Measurements from ENCODE around the gene DUSP15. TPM values are rescaled to one million over a fixed set of nuclear protein-coding genes. Genes with fewer than 3 reads are reported as not detected.

DUSP15 gene
- total RNA-seq, 1 donor from 2014 or later, result 13.2 TPM

DNA sequence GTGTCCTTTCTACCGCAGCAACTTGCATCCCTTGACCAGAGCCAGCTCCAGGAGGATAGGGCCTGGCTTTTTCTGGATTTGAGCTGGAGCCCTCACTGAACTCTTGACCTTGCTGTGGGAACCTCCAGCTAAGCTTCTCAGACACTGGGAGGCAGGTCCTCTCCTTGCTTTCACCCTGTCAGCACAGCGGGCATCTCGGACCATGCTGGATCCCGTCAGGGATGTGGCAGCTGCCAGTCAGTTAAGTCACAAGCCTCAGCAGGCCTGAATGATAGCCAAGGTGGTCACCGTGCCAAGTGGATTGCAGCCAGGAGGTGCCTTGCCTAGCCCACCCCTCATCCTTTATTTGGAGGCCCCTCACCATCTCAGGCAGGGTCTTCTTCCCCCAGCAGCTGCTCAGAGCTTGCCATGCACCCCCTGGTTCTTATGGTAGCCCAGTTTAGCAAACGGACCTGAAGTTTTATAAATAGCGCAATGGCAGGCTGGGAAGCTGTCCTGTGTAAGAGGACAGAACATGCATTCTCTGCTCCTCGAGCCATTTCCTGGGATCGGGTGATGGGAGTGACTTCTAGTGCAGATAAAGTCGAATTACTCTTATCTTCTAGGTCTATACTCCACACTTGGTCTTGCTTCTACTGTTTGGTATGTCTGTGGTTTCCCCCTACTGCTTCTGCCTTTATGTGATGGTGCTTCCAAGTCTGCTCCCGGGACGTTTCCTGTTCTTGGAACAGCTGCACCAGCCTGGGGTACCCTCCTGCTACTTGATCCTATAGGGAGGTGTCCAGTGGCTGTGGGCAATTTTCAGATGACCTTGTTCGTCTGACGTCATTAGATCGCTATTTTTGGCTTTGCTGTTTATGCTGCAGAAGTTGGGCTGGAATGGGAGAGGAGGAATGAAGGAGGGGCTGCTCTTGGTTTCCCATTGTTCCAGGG is 58.3 kb downstream of the DUSP15 start:
- Mint-ChIP-seq H3K27me3 (no peaks in the 10 kb centered on the region), H3K4me1 (ENCODE audit: low read depth) (no peaks in the 10 kb centered on the region), H3K9me3 (ENCODE audit: low read depth) (no peaks in the 10 kb centered on the region), H3K36me3 (ENCODE audit: insufficient read depth) (no peaks in the 10 kb centered on the region), H3K4me3 (ENCODE audit: low read depth) (no peak overlapping the region), H3K27ac (peak overlapping the region; percentile 61)
- TF ChIP-seq CTCF (IDR thresholded peaks at IDR 0.05; ENCODE audit: unreplicated experiment), result no peak
- no peak for DNase-seq (ENCODE audit: low spot score, unreplicated experiment)

DNA sequence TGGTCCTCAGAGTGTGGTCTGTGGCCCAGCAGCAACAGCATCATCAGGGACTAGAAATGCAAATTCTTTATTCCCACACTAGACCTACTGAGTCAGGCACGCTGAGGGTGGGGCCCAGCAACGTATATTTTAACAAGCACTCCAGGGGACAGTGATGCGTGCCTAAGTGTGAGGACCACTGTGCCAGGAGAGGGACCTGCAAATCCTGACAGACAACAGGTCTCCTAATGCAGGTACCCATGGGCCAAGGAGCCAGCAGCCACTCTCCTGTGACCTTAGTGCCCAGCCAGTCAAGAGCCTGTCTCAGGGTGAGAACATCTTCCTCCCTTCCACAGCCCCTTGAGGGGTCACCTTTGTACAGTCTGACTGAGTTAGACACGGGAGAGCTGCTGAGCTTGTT is 59.1 kb downstream of the DUSP15 start:
- TF ChIP-seq CTCF (IDR thresholded peaks at IDR 0.05; ENCODE audit: unreplicated experiment), result no peak
- H3K4me3 Mint-ChIP-seq (ENCODE audit: low read depth), result no peak overlapping the region
- H3K27ac Mint-ChIP-seq, result no peak overlapping the region
- H3K36me3 Mint-ChIP-seq (ENCODE audit: insufficient read depth), result peaks cover 4% of the 10 kb centered on the region
- no peaks in the 10 kb centered on the region for H3K27me3 Mint-ChIP-seq
- no peaks in the 10 kb centered on the region for H3K4me1 Mint-ChIP-seq (ENCODE audit: low read depth)
- H3K9me3 Mint-ChIP-seq (ENCODE audit: low read depth), result no peaks in the 10 kb centered on the region
- DNase-seq (ENCODE audit: low spot score, unreplicated experiment), result no peak

Other genes with a start within 250 kb of the DUSP15 start
- gene COX4I2, start 232.6 kb downstream of the DUSP15 start, total RNA-seq, result not detected in 2 replicates
- 130 and 136 TPM in 2 replicates for gene BCL2L1, start 147.7 kb downstream of the DUSP15 start, total RNA-seq
- 71.9 and 77.0 TPM in 2 replicates for gene TPX2, start 131.2 kb downstream of the DUSP15 start, total RNA-seq
- 0.38 and 0.42 TPM in 2 replicates for gene MYLK2, start 51.2 kb downstream of the DUSP15 start, total RNA-seq
- not detected in 2 replicates for gene FOXS1, start 24.9 kb downstream of the DUSP15 start, total RNA-seq
- gene TTLL9, start 107 bp upstream of the DUSP15 start, total RNA-seq, result 2.4 TPM in 2 replicates
- 23.6 and 23.8 TPM in 2 replicates for gene PDRG1, start 81.5 kb upstream of the DUSP15 start, total RNA-seq
- 2.4 and 2.7 TPM in 2 replicates for gene XKR7, start 97.6 kb upstream of the DUSP15 start, total RNA-seq
- gene CCM2L, start 139.9 kb upstream of the DUSP15 start, total RNA-seq, result 1.3 and 1.5 TPM in 2 replicates
- not detected in 2 replicates for gene HCK, start 181.7 kb upstream of the DUSP15 start, total RNA-seq
- 88.7 and 92.9 TPM in 2 replicates for gene TM9SF4, start 239.2 kb upstream of the DUSP15 start, total RNA-seq

Data from progenitor cell of endocrine pancreas (in vitro differentiated cells).